Lower lobe of right lung (tissue), 2 donors: Measurements from ENCODE around the gene PLEKHM3. TPM values are rescaled to one million over a fixed set of nuclear protein-coding genes. Genes with fewer than 3 reads are reported as not detected.

Experiments
- ATAC-seq, 2 donors: fragments of 200-7000 bp; cut with Tn5 transposase; one replicate each; pipeline ENCODE4 v1.9.1; 2020 to 2022; ENCODE audit warnings: mild to moderate bottlenecking in 2 of 2, moderate library complexity in 2 of 2
- DNase-seq: peaks from one replicate; pipeline ENCODE4 v3.0.0-alpha.2; 2020
- H3K27ac ChIP-seq: fragments of 200-600 bp; one replicate; pipeline ENCODE4 v1.8.0; 2022
- H3K27me3 ChIP-seq: fragments of 200-600 bp; one replicate; pipeline ENCODE4 v1.8.0; 2022; ENCODE audit warnings: low read depth
- H3K36me3 ChIP-seq: fragments of 200-600 bp; one replicate; pipeline ENCODE4 v1.8.0; 2022; ENCODE audit warnings: mild to moderate bottlenecking
- H3K4me1 ChIP-seq: fragments of 200-600 bp; one replicate; pipeline ENCODE4 v1.8.0; 2022
- H3K4me3 ChIP-seq: fragments of 200-600 bp; one replicate; pipeline ENCODE4 v1.8.0; 2022; ENCODE audit warnings: mild to moderate bottlenecking
- H3K9me3 ChIP-seq: fragments of 200-600 bp; one replicate; pipeline ENCODE4 v1.8.0; 2022
- CTCF ChIP-seq: fragments of 200-600 bp; IDR thresholded peaks from one replicate; pipeline ENCODE4 v1.8.0; 2022; ENCODE audit warnings: antibody characterized with exemption, mild to moderate bottlenecking
- intact Hi-C: fragments of 100-400 bp; cut with DNase I; formaldehyde crosslinking; loops from one replicate; pipeline ENCODE4 v1.11.0; 2022
- total RNA-seq: library from RNA; stranded (reverse); fragmentation: NEBNext Ultra II Directional; extraction: Animal tissue kit (Norgen Biotek cat#: 25700); gene quantifications from one replicate; pipeline ENCODE4 v1.2.1, GENCODE V29; 2021
- donor health status: DM: no; HTN: yes; CAD: no; lungs with severe emphysema.

The PLEKHM3 gene
- total RNA-seq, 1 donor from 2014 or later, result 25.8 TPM

- H3K36me3 ChIP-seq, result no peaks in the 10 kb centered on the region
- no peaks in the 10 kb centered on the region for H3K27me3 ChIP-seq
- ATAC-seq, result no peak
- H3K9me3 ChIP-seq, result no peaks in the 10 kb centered on the region
- DNase-seq, result no peak
- H3K4me3 ChIP-seq, result no peak overlapping the region
- no peak for TF ChIP-seq CTCF
- H3K27ac ChIP-seq, result no peak overlapping the region
- intact Hi-C loops, result no loop called here
- H3K4me1 ChIP-seq, result no peaks in the 10 kb centered on the region
These were observed 141.2 kb downstream of the PLEKHM3 start for GRCh38 chr2:207884127-207884526.

DNA sequence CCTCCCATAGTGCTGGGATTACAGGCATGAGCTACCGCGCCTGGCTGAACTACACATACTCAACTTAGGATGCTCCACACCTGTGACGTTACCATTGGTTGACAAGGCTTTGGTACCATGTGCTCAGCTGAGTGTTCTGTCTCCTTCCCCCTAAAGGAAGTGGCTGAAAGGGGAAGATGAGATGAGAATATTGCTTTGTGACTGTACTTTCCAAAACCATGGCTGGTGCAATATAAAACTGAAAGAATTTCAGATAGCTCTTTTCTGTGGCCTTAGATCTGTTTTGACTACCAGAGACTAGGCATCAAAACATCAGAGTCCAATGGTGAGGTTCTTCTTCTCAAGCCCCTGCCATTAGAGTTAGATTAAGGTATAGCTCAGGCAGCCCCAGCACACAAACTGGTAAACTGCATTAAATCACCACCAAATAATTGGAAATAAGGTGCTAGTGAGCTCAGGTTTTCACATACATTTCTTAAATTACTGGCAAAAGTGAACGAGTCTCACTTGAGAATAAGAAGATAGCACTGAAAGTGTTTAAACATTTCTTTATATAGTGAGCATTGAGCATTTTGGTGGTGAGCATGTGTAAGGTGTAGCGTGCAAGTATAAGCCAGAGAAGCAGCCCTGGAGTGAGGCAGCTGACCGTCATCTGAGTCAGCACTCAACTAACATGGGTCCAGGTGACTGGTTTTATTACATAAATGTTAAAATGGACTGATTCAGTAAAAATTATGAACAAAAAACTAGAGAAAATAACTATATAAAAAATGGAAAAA is 142.1 kb downstream of the PLEKHM3 start:
- DNase-seq (no peak), ATAC-seq (no peak)
- no peak for TF ChIP-seq CTCF
- intact Hi-C loops, result no loop called here
- Histone ChIP-seq H3K4me3 (no peak overlapping the region), H3K27ac (no peak overlapping the region), H3K4me1 (no peaks in the 10 kb centered on the region), H3K36me3 (no peaks in the 10 kb centered on the region), H3K9me3 (no peaks in the 10 kb centered on the region), H3K27me3 (no peaks in the 10 kb centered on the region)

- H3K27me3 ChIP-seq, result no peaks in the 10 kb centered on the region
- no peak overlapping the region for H3K27ac ChIP-seq
- DNase-seq (no peak), ATAC-seq (no peak)
- no peaks in the 10 kb centered on the region for H3K36me3 ChIP-seq
- H3K4me1 ChIP-seq, result no peaks in the 10 kb centered on the region
- H3K4me3 ChIP-seq, result no peak overlapping the region
- TF ChIP-seq CTCF, result no peak
- intact Hi-C loops, result no loop called here
- no peaks in the 10 kb centered on the region for H3K9me3 ChIP-seq
These were observed 143.4 kb downstream of the PLEKHM3 start for GRCh38 chr2:207881902-207882301.

GRCh38 chr2:207879536-207879935 is 145.8 kb downstream of the PLEKHM3 start:
- ATAC-seq (no peak), DNase-seq (no peak)
- no peak for TF ChIP-seq CTCF
- intact Hi-C loops, result no loop called here
- Histone ChIP-seq H3K9me3 (no peaks in the 10 kb centered on the region), H3K36me3 (no peaks in the 10 kb centered on the region), H3K4me1 (no peaks in the 10 kb centered on the region), H3K27ac (no peak overlapping the region), H3K27me3 (no peaks in the 10 kb centered on the region), H3K4me3 (no peak overlapping the region)

- no peak overlapping the region for H3K4me3 ChIP-seq
- DNase-seq (no peak), ATAC-seq (peak in 1 of 2 donors; percentile 77)
- H3K27me3 ChIP-seq, result no peaks in the 10 kb centered on the region
- no peak overlapping the region for H3K27ac ChIP-seq
- H3K9me3 ChIP-seq, result no peaks in the 10 kb centered on the region
- no peaks in the 10 kb centered on the region for H3K36me3 ChIP-seq
- intact Hi-C loops, result no loop called here
- TF ChIP-seq CTCF, result no peak
- no peaks in the 10 kb centered on the region for H3K4me1 ChIP-seq
These were observed 148.3 kb downstream of the PLEKHM3 start for GRCh38 chr2:207876842-207877535.
